ENCODE data around the gene TYMP. TPM values are rescaled to one million over a fixed set of nuclear protein-coding genes. Genes with fewer than 3 reads are reported as not detected.
"Not testable (repeated sequence)": the region's sequence is repeated elsewhere in the genome, so short reads cannot be mapped to it uniquely, and the experiment has no call there.

The TYMP gene
- total RNA-seq, 2 experiments from 2014 or later = 9.9 to 10.0 TPM

DNA sequence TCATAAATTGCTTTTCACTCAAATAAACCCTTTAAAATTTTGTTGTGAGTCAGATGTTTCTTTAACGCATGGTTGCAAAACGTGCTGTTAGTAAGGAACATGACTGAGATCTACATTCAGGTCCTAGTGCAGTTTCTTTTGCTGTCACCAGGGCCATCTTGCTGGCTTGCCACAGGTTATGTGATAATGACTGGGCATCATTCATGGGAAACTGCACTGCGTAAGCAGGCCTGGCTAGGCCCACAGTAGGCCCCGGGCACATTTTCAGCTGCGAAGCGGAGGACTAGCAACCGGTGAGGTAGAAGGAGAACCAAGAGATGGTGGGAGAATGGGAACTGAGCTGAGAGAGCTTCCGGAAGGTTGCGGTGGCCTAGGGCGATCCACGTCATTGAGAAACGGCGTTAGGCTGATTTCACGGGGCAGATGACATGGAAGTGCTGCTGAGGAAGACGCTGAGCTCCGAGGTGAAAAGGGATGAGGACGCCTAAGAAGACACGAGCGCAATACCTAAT is 12.7 kb upstream of the TYMP start:
- Mint-ChIP-seq H3K4me3 (peak overlapping the region; percentile 76), H3K27me3 (no peaks in the 10 kb centered on the region), H3K36me3 (ENCODE audit: low read depth) (no peaks in the 10 kb centered on the region), H3K9me3 (no peaks in the 10 kb centered on the region), H3K4me1 (ENCODE audit: low read depth) (peaks cover 48% of the 10 kb centered on the region), H3K27ac (peak overlapping the region; percentile 99)
- intact Hi-C loops (cut with DNase I, micrococcal nuclease) = no loop called here
- Histone ChIP-seq H3K9me3 (ENCODE audit: control insufficient read depth in 1 of 2, insufficient read depth in 1 of 2, low read length in 2 of 2) (no peaks in the 10 kb centered on the region), H3K4me1 (ENCODE audit: insufficient read depth, low read length) (peaks cover 64% of the 10 kb centered on the region), H3K4me3 (ENCODE audit: low read length) (no peak overlapping the region), H3K27ac (ENCODE audit: low read depth in 1 of 2, low read length in 2 of 2) (peak overlapping the region in 1 of 2 donors; percentile 27), H3K27me3 (ENCODE audit: control insufficient read depth in 1 of 2, insufficient read depth in 2 of 2, low read length in 2 of 2) (no peaks in the 10 kb centered on the region), H3K36me3 (ENCODE audit: insufficient read depth, low read length) (no peaks in the 10 kb centered on the region)
- TF ChIP-seq CTCF (IDR thresholded peaks at IDR 0.05) = no peak
- ATAC-seq (ENCODE audit: poor library complexity) (no peak), DNase-seq (peak in 2 of 14 experiments; percentile 61 to 73)
- ChIA-PET POLR2A (interaction anchor here (1.0 to 10.0 kb wide), 5 partner anchors 11 to 86 kb away, joined by 3 to 258 read pairs (median 5); partner anchors contain the start of genes ARSA, SCO2 and TYMP), CTCF (interaction anchor here (1.4 to 1.7 kb wide), 2 partner anchors 17 to 21 kb away, joined by 4 to 8 read pairs; partner anchors contain the start of genes SCO2 and SYCE3)

DNA sequence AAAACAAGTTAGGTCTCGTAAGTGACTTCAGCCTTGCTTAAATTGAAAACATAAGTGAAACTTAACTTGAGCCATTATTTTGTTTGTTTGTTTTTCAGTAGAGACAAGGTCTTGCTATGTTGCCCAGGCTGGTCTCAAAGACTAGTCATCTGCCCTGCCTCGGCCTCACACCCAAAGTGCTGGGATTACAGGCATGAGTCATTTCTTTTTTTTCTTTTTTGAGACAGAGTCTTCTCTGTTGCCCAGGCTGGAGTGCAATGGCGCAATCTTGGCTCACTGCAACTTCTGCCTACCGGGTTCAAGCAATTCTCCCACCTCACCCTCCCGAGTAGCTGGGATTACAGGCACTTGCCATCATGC is 11.8 kb upstream of the TYMP start:
- H3K4me3 ChIP-seq (ENCODE audit: low read length); H3K27me3 Mint-ChIP-seq; H3K36me3 ChIP-seq (ENCODE audit: insufficient read depth, low read length); ATAC-seq (ENCODE audit: poor library complexity); H3K36me3 Mint-ChIP-seq (ENCODE audit: low read depth); intact Hi-C loops (cut with DNase I, micrococcal nuclease); H3K9me3 ChIP-seq (ENCODE audit: control insufficient read depth in 1 of 2, insufficient read depth in 1 of 2, low read length in 2 of 2); H3K9me3 Mint-ChIP-seq; H3K27me3 ChIP-seq (ENCODE audit: control insufficient read depth in 1 of 2, insufficient read depth in 2 of 2, low read length in 2 of 2); H3K4me3 Mint-ChIP-seq: not testable (repeated sequence)
- Mint-ChIP-seq H3K4me1 (ENCODE audit: low read depth) (peaks cover 48% of the 10 kb centered on the region), H3K27ac (peak overlapping the region; percentile 99)
- Histone ChIP-seq H3K27ac (ENCODE audit: low read depth in 1 of 2, low read length in 2 of 2) (peak overlapping the region in 1 of 2 donors; percentile 14), H3K4me1 (ENCODE audit: insufficient read depth, low read length) (peaks cover 62% of the 10 kb centered on the region)
- ChIA-PET POLR2A (interaction anchor here (1.0 to 10.0 kb wide), 5 partner anchors 10 to 86 kb away, joined by 3 to 258 read pairs (median 5); partner anchors contain the start of genes ARSA, LMF2, NCAPH2 and SCO2), CTCF (interaction anchor here (1.4 to 3.2 kb wide), 3 partner anchors 15 to 21 kb away, joined by 4 to 66 read pairs (median 8); partner anchors contain the start of genes SCO2 and SYCE3)
- peak in 2 of 14 experiments; percentile 61 to 74 for DNase-seq

DNA sequence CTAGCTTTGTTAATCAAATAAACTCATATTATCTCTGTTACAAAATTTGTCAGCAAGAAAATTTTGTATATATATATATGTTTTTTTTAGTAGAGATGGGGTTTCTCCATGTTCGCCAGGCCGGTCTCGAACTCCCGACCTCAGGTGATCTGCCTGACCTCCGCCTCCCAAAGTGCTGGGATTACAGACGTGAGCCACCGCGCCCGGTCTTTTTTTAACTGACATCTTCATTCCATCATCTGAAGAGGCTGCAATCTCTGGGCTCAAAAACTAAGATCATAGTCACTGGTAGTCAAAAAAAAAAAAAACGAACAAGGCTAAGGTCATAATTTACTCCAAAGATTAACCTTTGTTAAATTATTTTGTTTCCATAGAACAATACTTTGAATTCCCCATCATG is 10.6 kb upstream of the TYMP start:
- CTCF ChIA-PET = interaction anchor here (0.7 to 3.2 kb wide), 5 partner anchors 11 to 80 kb away, joined by 3 to 66 read pairs (median 5); partner anchors contain the start of genes SCO2, SYCE3 and TYMP
- H3K9me3 Mint-ChIP-seq = no peaks in the 10 kb centered on the region
- no peaks in the 10 kb centered on the region for H3K27me3 Mint-ChIP-seq
- no peak overlapping the region for H3K4me3 Mint-ChIP-seq
- POLR2A ChIA-PET = interaction anchor here (1.8 to 10.0 kb wide), 8 partner anchors 9 to 81 kb away, joined by 7 to 258 read pairs (median 31); partner anchors contain the start of genes CHKB, LMF2, NCAPH2 and SCO2
- H3K4me1 Mint-ChIP-seq (ENCODE audit: low read depth) = peaks cover 40% of the 10 kb centered on the region
- no peak overlapping the region for H3K4me3 ChIP-seq (ENCODE audit: low read length)
- TF ChIP-seq CTCF (IDR thresholded peaks at IDR 0.05) = no peak
- no peak for DNase-seq
- H3K9me3 ChIP-seq (ENCODE audit: control insufficient read depth in 1 of 2, insufficient read depth in 1 of 2, low read length in 2 of 2) = no peaks in the 10 kb centered on the region
- H3K27ac Mint-ChIP-seq = peak overlapping the region; percentile 99
- no peak for ATAC-seq (ENCODE audit: poor library complexity)
- no peaks in the 10 kb centered on the region for H3K27me3 ChIP-seq (ENCODE audit: control insufficient read depth in 1 of 2, insufficient read depth in 2 of 2, low read length in 2 of 2)
- H3K36me3 ChIP-seq (ENCODE audit: insufficient read depth, low read length) = no peaks in the 10 kb centered on the region
- intact Hi-C loops (cut with DNase I, micrococcal nuclease) = no loop called here
- H3K36me3 Mint-ChIP-seq (ENCODE audit: low read depth) = no peaks in the 10 kb centered on the region
- H3K27ac ChIP-seq (ENCODE audit: low read depth in 1 of 2, low read length in 2 of 2) = peak overlapping the region; percentile 92 to 99
- peaks cover 52% of the 10 kb centered on the region for H3K4me1 ChIP-seq (ENCODE audit: insufficient read depth, low read length)

All from CD4-positive, alpha-beta T cell (primary cell).